HepG2 (cell line): ENCODE measurements around the gene NRSN2. TPM values are rescaled to one million over a fixed set of nuclear protein-coding genes. Genes with fewer than 3 reads are reported as not detected.
A peak's percentile ranks its signal among the peaks of the same experiment; 100 is the strongest.

Experiments used
- CHD4 ChIP-seq: fragments of 200-600 bp; sonication (generic); IDR thresholded peaks from 2 replicates; pipeline ENCODE4 v1.7.0; 2017; ENCODE audit warnings: mild to moderate bottlenecking, low read length, borderline replicate concordance
- DBP ChIP-seq: sonication (generic); formaldehyde crosslinking; IDR thresholded peaks from 2 replicates; pipeline ENCODE4 v1.4.0; 2020; ENCODE audit warnings: missing genetic modification reagents; ENCODE audit errors: not compliant biosample characterization
- GATAD2A ChIP-seq: IDR thresholded peaks from 2 replicates; pipeline ENCODE4 v1.6.1; 2016
- HMGXB4 ChIP-seq, 2 experiments: sonication (generic) in 1 of 2; formaldehyde crosslinking in 1 of 2; IDR thresholded peaks; 2 replicates each; pipeline versions ENCODE4 v1.4.0 to v1.6.1; 2018 to 2020; ENCODE audit warnings: missing genetic modification reagents in 2 of 2, borderline replicate concordance in 1 of 2, low read depth in 1 of 2, mild to moderate bottlenecking in 1 of 2, missing biosample characterization in 1 of 2
- HNRNPLL ChIP-seq: fragments of 200-400 bp; formaldehyde crosslinking; IDR thresholded peaks from 2 replicates; pipeline ENCODE4 v1.6.1; 2017; ENCODE audit warnings: mild to moderate bottlenecking, low read depth, low read length; ENCODE audit not compliant: poor library complexity, severe bottlenecking
- KLF12 ChIP-seq: sonication (generic); formaldehyde crosslinking; IDR thresholded peaks from 2 replicates; pipeline ENCODE4 v1.4.0; 2020; ENCODE audit warnings: missing genetic modification reagents, borderline replicate concordance
- MBNL3 ChIP-seq: fragments of 250-450 bp; sonication (Bioruptor Pico); conservative IDR thresholded peaks from 2 replicates; pipeline ENCODE4 v1.8.0; 2022; ENCODE audit warnings: mild to moderate bottlenecking, inconsistent platforms
- MZF1 ChIP-seq: sonication (generic); formaldehyde crosslinking; IDR thresholded peaks from 2 replicates; pipeline ENCODE4 v1.8.1; 2023; ENCODE audit warnings: mild to moderate bottlenecking, missing genetic modification reagents, borderline replicate concordance
- NFYB ChIP-seq: sonication (generic); formaldehyde crosslinking; IDR thresholded peaks from 2 replicates; pipeline ENCODE4 v1.4.0; 2020; ENCODE audit warnings: missing genetic modification reagents
- NR1H2 ChIP-seq: sonication (generic); formaldehyde crosslinking; IDR thresholded peaks from 2 replicates; pipeline ENCODE4 v1.8.1; 2022; ENCODE audit warnings: low read depth, missing genetic modification reagents, borderline replicate concordance
- PLRG1 ChIP-seq: fragments of 450-650 bp; conservative IDR thresholded peaks from 2 replicates; pipeline ENCODE4 v1.6.1; 2016
- POGZ ChIP-seq: sonication (generic); formaldehyde crosslinking; IDR thresholded peaks from 2 replicates; pipeline ENCODE4 v1.4.0; 2020; ENCODE audit warnings: mild to moderate bottlenecking, missing genetic modification reagents
- SAP130 ChIP-seq: IDR thresholded peaks from 2 replicates; pipeline ENCODE4 v1.6.1; 2016; ENCODE audit warnings: low read depth
- SOX5 ChIP-seq: IDR thresholded peaks from 2 replicates; pipeline ENCODE4 v1.6.1; 2016; ENCODE audit warnings: borderline replicate concordance
- TAF15 ChIP-seq: fragments of 200-400 bp; formaldehyde crosslinking; IDR thresholded peaks from one replicate; pipeline ENCODE4 v1.6.1; 2018; ENCODE audit warnings: mild to moderate bottlenecking, low read depth, low read length; ENCODE audit not compliant: poor library complexity, severe bottlenecking
- TEAD2 ChIP-seq: sonication (generic); formaldehyde crosslinking; IDR thresholded peaks from 2 replicates; pipeline ENCODE4 v1.9.0; 2021; ENCODE audit warnings: missing genetic modification reagents
- ZFP36L2 ChIP-seq: sonication (generic); formaldehyde crosslinking; IDR thresholded peaks from 2 replicates; pipeline ENCODE4 v1.4.0; 2020; ENCODE audit warnings: missing genetic modification reagents
- ZHX1 ChIP-seq: sonication (generic); formaldehyde crosslinking; IDR thresholded peaks from 2 replicates; pipeline ENCODE4 v1.8.1; 2022; ENCODE audit warnings: low read depth, mild to moderate bottlenecking, missing genetic modification reagents
- ZNF460 ChIP-seq: sonication (generic); formaldehyde crosslinking; IDR thresholded peaks from 2 replicates; pipeline ENCODE4 v1.5.1; 2020; ENCODE audit warnings: missing genetic modification reagents, mild to moderate bottlenecking, borderline replicate concordance
- ZNF580 ChIP-seq: IDR thresholded peaks from 2 replicates; pipeline ENCODE4 v1.6.1; 2016; ENCODE audit warnings: low read depth, borderline replicate concordance
- ZNF709 ChIP-seq: sonication (generic); formaldehyde crosslinking; IDR thresholded peaks from 2 replicates; pipeline ENCODE4 v1.5.0; 2020; ENCODE audit warnings: mild to moderate bottlenecking, missing genetic modification reagents
- ZNF878 ChIP-seq: sonication (generic); formaldehyde crosslinking; IDR thresholded peaks from 2 replicates; pipeline ENCODE4 v1.8.1; 2023; ENCODE audit warnings: mild to moderate bottlenecking, missing genetic modification reagents, moderate library complexity
- polyA plus RNA-seq, 8 experiments: library from polyadenylated mRNA; depleted of rRNA in 3 of 8; stranded (reverse) in 7 of 8; unstranded in 1 of 8; fragments of >200 nt; fragmentation: Illumina TruSeq in 4 of 8; extraction: Trizol in 4 of 8; gene quantifications; 2 replicates each; pipeline versions ENCODE4 v1.2.1 to v1.2.3, GENCODE V29; 2011 to 2016; ENCODE audit warnings: low read depth in 4 of 8, missing spikeins in 1 of 8, mixed read lengths in 1 of 8; ENCODE audit not compliant: insufficient read depth in 1 of 8
- total RNA-seq, 5 experiments: library from RNA; depleted of rRNA; stranded (reverse); fragments of >200 nt; fragmentation: Illumina TruSeq; extraction: Trizol; gene quantifications; 2 replicates each; pipeline ENCODE4 v1.2.3, GENCODE V29; 2016; ENCODE audit warnings: low read depth in 1 of 5

The NRSN2 gene
- total and polyA plus RNA-seq, 2 of the 13 experiments (the other 11 are each of a cell fraction or from before 2014, with no cell fraction given), result 32.3 to 49.4 TPM

- 0 out of 2 replicates have a peak, but pooled peaks have one; percentile 1 for TF ChIP-seq KLF12 (CRISPR knock-in tag)
- TF ChIP-seq ZNF709, result no peak
- TF ChIP-seq CHD4, result no peak
- TF ChIP-seq TAF15, result no peak
- no peak for TF ChIP-seq TEAD2 (CRISPR knock-in tag)
- no peak for TF ChIP-seq ZNF580 (CRISPR knock-in tag)
- TF ChIP-seq HMGXB4 (CRISPR knock-in tag; IDR thresholded peaks at IDR 0.05; ENCODE audit: borderline replicate concordance in 1 of 2, low read depth in 1 of 2), result no peak
- no peak for TF ChIP-seq MZF1 (CRISPR knock-in tag)
- no peak for TF ChIP-seq ZNF460 (CRISPR knock-in tag)
- TF ChIP-seq SOX5 (CRISPR knock-in tag), result no peak
- no peak for TF ChIP-seq HNRNPLL
- TF ChIP-seq ZNF878 (CRISPR knock-in tag), result no peak
- no peak for TF ChIP-seq POGZ (CRISPR knock-in tag)
- no peak for TF ChIP-seq NR1H2
- TF ChIP-seq GATAD2A (CRISPR knock-in tag), result no peak
- 0 out of 2 replicates have a peak, but pooled peaks have one; percentile 43 for TF ChIP-seq MBNL3 (CRISPR knock-in tag)
- TF ChIP-seq PLRG1, result no peak
- no peak for TF ChIP-seq ZHX1 (CRISPR knock-in tag)
- TF ChIP-seq NFYB (CRISPR knock-in tag), result peak; percentile 18; the same call in 1 of the 2 replicates
- TF ChIP-seq ZFP36L2 (CRISPR knock-in tag), result 0 out of 2 replicates have a peak, but pooled peaks have one; percentile 78
- TF ChIP-seq DBP (CRISPR knock-in tag), result no peak
- TF ChIP-seq SAP130 (CRISPR knock-in tag), result no peak
Measured at GRCh38 chr20:402898-403581, 56.1 kb downstream of the NRSN2 start (continued).
